ENCODE data around the gene OR5B3.
"Not testable (repeated sequence)": the region's sequence is repeated elsewhere in the genome, so short reads cannot be mapped to it uniquely, and the experiment has no call there.

Gene OR5B3

GRCh38 chr11:58406774-58407173, at the start of gene OR5B3:
OR5B3 (minus strand) TSS chr11:58406874; CDS start chr11:58403409, 3,465 bp downstream.
- no peak for DNase-seq (ENCODE audit: low read depth in 1 of 2, low spot score in 1 of 2)

GRCh38 chr11:58451585-58451984, 44.9 kb upstream of the OR5B3 start:
- DNase-seq (ENCODE audit: low read depth in 1 of 2, low spot score in 1 of 2) = no peak

GRCh38 chr11:58446294-58446693, 39.6 kb upstream of the OR5B3 start:
- DNase-seq (ENCODE audit: low read depth in 1 of 2, low spot score in 1 of 2) = no peak

GRCh38 chr11:58444300-58444699, 37.6 kb upstream of the OR5B3 start:
- DNase-seq (ENCODE audit: low read depth in 1 of 2, low spot score in 1 of 2) = no peak

GRCh38 chr11:58442136-58442535, 35.5 kb upstream of the OR5B3 start, which contains the start of gene OR5B12:
OR5B12 (minus strand) TSS chr11:58442236; CDS start chr11:58440151, 2,085 bp downstream.
- DNase-seq (ENCODE audit: low read depth in 1 of 2, low spot score in 1 of 2) = no peak

GRCh38 chr11:58438486-58438885, 31.8 kb upstream of the OR5B3 start:
- DNase-seq (ENCODE audit: low read depth in 1 of 2, low spot score in 1 of 2) = no peak

- DNase-seq (ENCODE audit: low read depth in 1 of 2, low spot score in 1 of 2) = no peak
Observed at GRCh38 chr11:58434217-58434616, 27.5 kb upstream of the OR5B3 start.

GRCh38 chr11:58433638-58434203, 27.0 kb upstream of the OR5B3 start:
- no peak for DNase-seq (ENCODE audit: low read depth in 1 of 2, low spot score in 1 of 2)

- DNase-seq (ENCODE audit: low read depth in 1 of 2, low spot score in 1 of 2) = no peak
Observed at GRCh38 chr11:58429273-58429672, 22.6 kb upstream of the OR5B3 start.

- DNase-seq (ENCODE audit: low read depth in 1 of 2, low spot score in 1 of 2) = no peak
Observed at GRCh38 chr11:58428021-58428420, 21.3 kb upstream of the OR5B3 start, which contains the start of gene OR5B2. OR5B2 (minus strand) TSS chr11:58428121; CDS start chr11:58423261, 4,860 bp downstream.

- DNase-seq (ENCODE audit: low read depth in 1 of 2, low spot score in 1 of 2) = not testable (repeated sequence)
Observed at GRCh38 chr11:58399622-58400021, 7.1 kb downstream of the OR5B3 start.

- DNase-seq (ENCODE audit: low read depth in 1 of 2, low spot score in 1 of 2) = no peak
Observed at GRCh38 chr11:58395581-58395980, 11.1 kb downstream of the OR5B3 start.

- no peak for DNase-seq (ENCODE audit: low read depth in 1 of 2, low spot score in 1 of 2)
Observed at GRCh38 chr11:58394195-58394594, 12.5 kb downstream of the OR5B3 start.

GRCh38 chr11:58392746-58393145, 13.9 kb downstream of the OR5B3 start:
- DNase-seq (ENCODE audit: low read depth in 1 of 2, low spot score in 1 of 2) = no peak

GRCh38 chr11:58391879-58392278, 14.8 kb downstream of the OR5B3 start:
- no peak for DNase-seq (ENCODE audit: low read depth in 1 of 2, low spot score in 1 of 2)

GRCh38 chr11:58390551-58391063, 16.1 kb downstream of the OR5B3 start:
- DNase-seq (ENCODE audit: low read depth in 1 of 2, low spot score in 1 of 2) = no peak

GRCh38 chr11:58358969-58359368, 47.7 kb downstream of the OR5B3 start, which contains the start of gene OR5B17:
OR5B17 (minus strand) TSS chr11:58359069; CDS start chr11:58359069, 0 bp downstream.
- DNase-seq (ENCODE audit: low read depth in 1 of 2, low spot score in 1 of 2) = no peak

GRCh38 chr11:58354727-58355126, 51.9 kb downstream of the OR5B3 start:
- DNase-seq (ENCODE audit: low read depth in 1 of 2, low spot score in 1 of 2) = no peak
